Stimulated activated CD4-positive, alpha-beta T cell treated with anti-CD3 and anti-CD28 coated beads, Interleukin-1b, Interleukin-23, amount 100 ng/mL, for 24 hours (primary cell): ENCODE results near the gene VPS51.

ENCODE experiments used
- DNase-seq, 4 experiments: peaks; one replicate each; pipeline ENCODE4 v3.0.0-alpha.2; 2020; ENCODE audit warnings: low read depth in 4 of 4, low spot score in 1 of 4

The VPS51 gene

DNA sequence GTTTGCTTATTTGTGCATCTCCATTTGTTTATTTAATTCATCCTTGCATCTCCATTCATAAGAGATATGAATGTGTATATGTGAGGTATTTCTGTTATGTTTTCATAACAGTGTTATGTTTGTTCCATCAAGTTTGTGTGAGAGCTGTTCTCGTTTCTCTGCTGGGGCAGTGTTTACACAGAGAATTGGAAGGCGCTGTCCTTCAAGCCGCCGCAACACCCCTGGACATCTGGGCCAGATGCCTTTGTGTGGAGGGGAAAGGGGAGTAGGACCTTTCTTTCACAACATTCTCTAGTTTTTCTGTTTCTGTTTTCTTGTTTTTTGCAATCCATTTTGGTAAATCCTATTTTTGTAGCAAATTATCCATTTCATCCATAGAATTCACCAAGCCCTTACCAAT is 8.6 kb downstream of the VPS51 start:
- no peak for DNase-seq

DNA sequence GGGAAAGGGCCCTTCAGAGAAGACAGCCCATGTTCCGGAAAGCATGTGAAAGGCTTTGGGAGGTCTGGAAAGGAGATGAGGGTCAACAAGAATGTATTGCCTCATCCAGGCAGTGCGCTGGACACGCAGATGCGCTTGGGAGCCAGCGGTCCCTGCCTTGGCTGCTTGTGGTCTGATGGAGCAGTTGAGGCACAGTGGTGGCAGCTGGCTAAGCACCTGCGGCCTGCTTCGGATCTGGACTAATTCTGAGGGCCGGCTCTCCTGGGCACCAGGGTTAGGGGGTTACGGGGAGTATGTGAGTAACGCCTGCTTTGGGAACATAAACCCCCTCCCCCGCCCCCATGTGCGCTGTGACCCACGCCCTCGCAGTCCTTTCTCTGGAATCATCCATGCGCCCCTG is 11.1 kb downstream of the VPS51 start:
- no peak for DNase-seq

DNA sequence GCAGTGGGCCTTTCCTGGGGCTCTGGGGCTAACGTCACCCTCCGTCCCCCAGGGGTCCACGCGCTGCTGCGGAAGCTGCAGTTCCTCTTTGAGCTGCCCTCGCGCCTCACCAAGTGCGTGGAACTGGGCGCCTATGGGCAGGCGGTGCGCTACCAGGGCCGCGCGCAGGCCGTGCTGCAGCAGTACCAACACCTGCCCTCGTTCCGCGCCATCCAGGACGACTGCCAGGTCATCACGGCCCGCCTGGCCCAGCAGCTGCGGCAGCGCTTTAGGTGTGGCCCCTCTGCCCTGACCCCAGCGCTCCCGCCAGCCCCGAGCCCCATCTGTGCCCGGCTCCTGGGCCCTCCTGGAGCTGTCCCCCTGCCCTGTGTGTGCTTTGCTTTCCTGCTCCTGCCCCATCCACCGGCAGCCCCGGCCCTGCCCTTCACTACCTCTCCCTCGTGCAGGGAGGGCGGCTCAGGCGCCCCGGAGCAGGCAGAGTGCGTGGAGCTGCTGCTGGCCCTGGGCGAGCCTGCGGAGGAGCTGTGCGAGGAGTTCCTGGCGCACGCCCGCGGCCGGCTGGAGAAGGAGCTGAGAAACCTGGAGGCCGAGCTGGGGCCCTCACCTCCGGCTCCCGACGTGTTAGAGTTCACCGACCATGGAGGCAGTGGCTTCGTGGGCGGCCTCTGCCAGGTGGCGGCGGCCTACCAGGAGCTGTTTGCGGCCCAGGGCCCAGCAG is 11.9 kb downstream of the VPS51 start:
- DNase-seq: no peak

DNA sequence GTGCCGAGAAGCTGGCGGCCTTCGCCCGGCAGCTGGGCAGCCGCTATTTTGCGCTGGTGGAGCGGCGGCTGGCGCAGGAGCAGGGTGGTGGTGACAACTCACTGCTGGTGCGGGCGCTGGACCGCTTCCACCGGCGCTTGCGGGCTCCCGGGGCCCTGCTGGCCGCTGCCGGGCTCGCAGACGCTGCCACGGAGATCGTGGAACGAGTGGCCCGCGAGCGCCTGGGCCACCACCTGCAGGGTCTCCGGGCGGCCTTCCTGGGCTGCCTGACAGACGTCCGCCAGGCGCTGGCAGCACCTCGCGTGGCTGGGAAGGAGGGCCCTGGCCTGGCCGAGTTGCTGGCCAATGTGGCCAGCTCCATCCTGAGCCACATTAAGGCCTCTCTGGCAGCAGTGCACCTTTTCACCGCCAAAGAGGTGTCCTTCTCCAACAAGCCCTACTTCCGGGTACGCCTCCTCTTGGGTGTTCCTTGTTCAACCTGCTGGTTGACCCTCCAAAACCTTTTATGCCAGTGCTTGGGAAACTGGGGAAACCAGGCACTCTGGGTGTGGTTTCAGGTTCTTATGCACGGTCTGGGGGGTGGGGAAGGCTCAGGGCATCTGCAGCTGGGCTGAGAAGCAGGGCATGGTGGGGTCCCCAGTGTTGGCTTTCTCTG is 12.6 kb downstream of the VPS51 start:
- DNase-seq: no peak

DNA sequence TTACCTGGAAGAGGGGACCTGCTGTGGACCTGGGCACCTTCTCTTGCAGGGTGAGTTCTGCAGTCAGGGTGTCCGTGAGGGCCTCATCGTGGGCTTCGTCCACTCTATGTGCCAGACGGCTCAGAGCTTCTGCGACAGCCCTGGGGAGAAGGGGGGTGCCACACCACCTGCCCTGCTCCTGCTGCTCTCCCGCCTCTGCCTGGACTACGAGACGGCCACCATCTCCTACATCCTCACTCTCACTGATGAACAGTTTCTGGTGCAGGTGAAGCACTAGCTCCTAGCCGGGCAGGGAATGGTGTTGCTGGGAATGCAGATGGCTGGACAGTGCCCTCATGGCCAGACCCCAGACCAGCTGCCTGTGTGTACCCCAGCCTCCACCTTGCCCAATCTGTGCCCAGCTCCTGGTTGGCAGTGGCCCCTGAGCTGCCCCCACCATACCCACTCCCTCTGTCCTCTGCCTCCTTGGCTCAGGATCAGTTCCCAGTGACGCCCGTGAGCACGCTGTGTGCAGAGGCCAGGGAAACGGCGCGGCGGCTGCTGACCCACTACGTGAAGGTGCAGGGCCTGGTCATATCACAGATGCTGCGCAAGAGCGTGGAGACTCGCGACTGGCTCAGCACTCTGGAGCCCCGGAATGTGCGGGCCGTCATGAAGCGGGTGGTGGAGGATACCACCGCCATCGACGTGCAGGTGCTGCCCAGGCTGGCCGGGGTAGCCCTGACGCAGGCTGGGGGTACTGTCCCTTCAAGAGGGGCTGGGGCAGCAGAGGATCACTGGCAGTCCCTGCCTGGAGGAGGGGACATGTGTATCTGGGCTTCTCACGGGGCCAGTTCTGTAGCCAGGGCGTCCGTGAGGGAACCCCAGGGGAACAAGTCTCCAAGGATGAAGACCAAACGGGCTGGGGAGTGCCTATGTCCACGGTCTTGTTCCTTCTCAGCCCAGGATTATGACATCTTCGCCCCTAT is 13.5 kb downstream of the VPS51 start:
- no peak for DNase-seq

DNA sequence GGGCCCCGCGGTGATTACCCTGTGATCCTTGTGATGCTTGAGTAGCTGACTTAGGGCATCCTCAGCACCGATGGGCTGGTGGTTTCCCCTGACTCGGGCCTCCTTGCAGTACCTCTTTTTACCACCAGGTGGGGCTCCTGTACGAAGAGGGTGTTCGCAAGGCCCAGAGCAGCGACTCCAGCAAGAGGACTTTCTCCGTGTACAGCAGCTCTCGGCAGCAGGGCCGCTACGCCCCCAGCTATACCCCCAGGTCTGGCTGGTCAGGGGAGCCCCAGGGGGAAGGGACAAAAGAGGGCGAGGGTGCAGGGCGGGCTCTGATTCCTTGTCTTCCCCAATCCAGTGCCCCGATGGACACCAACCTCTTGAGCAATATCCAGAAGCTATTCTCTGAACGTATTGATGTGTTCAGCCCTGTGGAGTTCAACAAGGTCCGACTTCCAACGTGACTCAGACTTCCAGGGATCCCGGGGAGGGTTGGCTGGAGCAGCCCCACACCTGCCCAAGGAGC is 14.4 kb downstream of the VPS51 start:
- DNase-seq: peak; percentile 90 to 99 (median 96)

DNA sequence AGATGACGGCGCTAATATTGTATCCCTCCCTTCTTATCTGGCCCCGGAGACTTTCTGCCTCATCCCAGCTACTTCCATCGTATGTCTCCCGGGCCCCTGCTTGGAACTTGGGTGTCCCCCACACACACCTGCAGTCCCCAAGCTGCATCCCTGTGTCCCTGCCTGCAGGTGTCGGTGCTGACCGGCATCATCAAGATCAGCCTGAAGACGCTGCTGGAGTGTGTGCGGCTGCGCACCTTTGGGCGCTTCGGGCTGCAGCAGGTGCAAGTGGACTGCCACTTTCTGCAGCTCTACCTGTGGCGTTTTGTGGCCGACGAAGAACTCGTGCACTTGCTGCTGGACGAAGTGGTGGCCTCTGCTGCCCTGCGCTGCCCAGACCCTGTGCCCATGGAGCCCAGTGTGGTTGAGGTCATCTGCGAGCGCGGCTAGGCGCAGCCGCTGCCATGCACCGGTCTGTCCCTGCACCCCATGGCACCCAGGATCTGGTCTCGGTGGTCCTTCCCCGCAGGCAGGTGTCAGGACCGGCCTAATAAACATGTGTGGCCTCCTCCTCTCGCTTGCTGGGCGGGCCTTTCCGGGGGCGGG is 15.2 kb downstream of the VPS51 start:
- DNase-seq: no peak

DNA sequence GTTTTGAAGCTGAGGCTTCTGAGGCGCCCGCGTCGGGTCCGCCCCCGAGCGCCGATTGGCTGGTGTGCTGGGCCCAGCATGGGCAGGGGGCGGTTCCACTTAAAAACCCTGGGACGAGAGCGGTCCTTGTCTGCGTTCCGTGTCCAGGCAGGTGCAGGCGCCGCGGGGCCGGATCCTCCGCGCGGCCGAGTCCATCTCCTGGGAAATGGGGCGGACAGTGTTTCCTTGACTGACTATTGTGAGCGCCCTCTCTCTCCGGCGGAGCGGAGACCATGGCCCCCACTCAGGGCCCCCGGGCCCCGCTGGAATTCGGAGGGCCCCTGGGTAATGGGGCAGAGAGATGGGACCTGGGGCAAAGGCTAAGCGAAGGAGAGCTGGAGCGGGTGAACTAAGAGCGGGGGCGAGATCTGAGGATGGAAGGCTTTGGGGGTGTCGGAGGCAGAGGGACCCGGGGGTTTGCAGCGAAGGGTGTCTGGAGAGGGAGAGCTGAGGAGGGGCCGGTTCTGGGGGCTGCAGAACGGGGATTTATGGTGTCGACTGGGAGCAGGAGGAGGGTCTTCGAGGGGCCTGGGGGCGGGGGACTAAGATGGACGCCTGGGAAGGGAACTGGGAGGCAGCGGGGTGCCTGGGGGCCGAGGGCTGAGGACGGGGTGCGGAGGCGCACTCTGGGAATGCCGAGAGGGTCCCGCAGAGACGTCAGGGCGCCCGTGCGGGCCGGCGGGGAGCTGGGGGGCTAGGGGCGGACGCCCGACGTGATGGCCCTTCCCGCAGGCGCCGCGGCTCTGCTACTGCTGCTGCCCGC is 15.9 kb downstream of the VPS51 start, which contains the start of gene TM7SF2:
Gene TM7SF2, plus strand, starts transcription at position 129 of the 802 bp plus-strand sequence. Its CDS starts 144 bp downstream, at position 273.
- peak; percentile 84 to 93 (median 88) for DNase-seq

DNA sequence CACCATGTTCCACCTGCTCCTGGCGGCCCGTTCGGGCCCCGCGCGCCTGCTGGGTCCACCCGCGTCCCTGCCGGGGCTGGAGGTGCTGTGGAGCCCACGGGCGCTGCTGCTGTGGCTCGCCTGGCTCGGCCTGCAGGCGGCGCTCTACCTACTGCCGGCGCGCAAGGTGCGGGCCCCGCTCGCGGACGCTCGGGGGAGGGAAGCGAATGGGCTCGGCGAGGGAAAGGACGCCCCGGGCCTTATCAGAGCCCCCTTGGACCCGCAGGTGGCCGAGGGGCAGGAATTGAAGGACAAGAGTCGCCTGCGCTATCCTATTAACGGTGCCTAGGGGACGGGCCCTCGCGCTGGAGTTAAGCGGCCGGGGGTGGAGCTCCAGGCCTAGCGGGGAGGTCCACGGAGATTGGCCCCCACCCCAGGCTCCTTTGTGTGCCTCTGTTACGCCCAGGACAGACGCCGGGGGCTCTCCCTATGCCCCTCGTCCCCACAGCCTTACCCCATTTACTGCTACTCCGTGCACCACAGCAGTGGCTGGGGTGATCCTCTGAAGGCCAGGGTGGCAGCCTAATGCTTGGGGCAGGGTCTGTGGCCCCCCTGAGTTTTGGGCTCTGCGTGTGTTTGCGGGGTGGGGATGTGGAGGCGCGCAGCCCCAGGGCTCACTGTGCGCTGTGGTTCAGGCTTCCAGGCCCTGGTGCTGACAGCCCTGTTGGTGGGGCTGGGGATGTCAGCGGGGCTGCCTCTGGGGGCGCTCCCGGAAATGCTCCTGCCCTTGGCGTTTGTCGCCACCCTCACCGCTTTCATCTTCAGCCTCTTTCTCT is 16.7 kb downstream of the VPS51 start:
- peak in 2 of 4 experiments; percentile 54 to 67 for DNase-seq

DNA sequence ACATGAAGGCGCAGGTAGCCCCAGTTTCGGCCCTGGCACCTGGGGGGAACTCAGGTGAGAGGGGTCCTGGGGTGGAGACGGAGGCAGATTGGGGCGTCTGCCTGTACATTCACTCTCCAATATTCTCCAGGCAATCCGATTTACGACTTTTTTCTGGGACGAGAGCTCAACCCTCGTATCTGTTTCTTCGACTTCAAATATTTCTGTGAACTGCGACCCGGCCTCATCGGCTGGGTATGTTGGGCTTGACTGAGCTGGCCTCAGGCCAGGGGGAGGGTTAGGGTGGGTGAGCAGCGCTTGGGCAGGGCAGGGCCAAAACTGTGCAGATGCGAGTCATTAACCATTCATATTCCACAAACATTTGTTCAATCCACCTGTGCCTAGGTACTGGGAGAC is 17.3 kb downstream of the VPS51 start:
- DNase-seq: no peak

DNA sequence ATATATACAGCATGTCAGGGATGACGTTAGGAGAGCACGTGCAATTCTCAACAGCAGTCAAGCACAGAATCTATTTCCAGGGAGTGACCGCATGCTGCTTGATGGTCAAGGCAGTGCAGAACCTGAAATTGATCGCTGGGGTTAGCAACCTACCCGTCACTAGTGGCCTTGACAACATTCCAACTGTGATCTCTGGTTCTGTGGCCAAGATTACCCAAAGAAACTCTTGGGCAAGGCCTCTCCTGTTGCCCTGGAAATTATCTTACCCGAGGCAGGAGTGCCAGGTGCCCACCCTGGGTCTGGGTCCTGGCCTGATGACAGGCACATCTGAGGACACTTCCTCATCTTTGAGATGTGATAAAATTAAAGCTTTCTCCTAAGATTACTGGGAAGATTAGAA is 17.8 kb downstream of the VPS51 start:
- DNase-seq: no peak

DNA sequence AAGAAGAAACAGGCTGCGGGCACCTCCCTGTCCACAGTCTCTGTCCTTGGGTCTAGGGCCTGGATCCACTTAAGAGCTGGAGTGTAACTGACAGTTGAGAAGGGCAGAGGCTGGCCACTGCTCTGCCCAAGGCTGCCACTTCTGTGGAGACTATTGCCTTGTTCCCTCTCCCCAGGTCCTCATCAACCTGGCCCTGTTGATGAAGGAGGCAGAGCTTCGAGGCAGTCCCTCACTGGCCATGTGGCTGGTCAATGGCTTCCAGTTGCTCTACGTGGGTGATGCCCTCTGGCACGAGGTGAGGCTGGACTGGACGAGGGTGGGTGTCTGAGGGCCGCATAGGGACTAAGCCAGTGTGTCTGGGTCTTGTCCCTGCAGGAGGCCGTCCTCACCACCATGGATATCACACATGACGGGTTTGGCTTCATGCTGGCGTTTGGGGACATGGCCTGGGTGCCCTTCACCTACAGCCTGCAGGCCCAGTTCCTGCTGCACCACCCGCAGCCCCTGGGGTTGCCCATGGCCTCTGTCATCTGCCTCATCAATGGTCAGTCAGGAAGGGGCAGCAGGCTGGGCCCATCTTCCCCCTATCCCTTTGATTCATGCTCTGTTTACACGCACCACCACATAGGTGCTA is 18.6 kb downstream of the VPS51 start:
- DNase-seq: no peak

DNA sequence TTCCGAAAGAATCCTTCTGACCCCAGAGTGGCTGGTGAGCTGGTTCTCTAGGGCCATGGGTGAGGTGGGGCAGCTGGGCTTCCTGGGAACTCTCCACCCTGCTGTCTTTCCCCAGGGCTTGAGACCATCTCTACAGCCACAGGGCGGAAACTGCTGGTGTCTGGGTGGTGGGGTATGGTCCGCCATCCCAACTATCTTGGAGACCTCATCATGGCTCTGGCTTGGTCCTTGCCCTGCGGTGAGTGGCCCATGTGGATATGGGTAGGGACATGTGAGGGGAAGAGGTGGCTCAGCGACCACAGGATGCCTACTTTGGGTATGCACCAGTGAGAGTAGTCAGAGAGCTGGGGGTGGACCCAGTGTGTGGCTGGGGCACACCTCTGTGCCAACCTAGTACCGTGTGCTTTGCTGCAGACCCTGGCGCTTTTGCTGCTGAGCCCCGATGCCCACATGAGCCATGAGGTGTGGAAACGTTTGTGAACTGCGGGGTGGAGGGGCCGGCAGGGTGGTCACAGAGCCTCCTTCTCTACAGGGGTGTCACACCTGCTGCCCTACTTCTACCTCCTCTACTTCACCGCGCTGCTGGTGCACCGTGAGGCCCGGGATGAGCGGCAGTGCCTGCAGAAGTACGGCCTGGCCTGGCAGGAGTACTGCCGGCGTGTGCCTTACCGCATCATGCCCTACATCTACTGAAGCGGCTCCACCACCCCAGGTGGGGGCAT is 19.5 kb downstream of the VPS51 start:
- no peak for DNase-seq

DNA sequence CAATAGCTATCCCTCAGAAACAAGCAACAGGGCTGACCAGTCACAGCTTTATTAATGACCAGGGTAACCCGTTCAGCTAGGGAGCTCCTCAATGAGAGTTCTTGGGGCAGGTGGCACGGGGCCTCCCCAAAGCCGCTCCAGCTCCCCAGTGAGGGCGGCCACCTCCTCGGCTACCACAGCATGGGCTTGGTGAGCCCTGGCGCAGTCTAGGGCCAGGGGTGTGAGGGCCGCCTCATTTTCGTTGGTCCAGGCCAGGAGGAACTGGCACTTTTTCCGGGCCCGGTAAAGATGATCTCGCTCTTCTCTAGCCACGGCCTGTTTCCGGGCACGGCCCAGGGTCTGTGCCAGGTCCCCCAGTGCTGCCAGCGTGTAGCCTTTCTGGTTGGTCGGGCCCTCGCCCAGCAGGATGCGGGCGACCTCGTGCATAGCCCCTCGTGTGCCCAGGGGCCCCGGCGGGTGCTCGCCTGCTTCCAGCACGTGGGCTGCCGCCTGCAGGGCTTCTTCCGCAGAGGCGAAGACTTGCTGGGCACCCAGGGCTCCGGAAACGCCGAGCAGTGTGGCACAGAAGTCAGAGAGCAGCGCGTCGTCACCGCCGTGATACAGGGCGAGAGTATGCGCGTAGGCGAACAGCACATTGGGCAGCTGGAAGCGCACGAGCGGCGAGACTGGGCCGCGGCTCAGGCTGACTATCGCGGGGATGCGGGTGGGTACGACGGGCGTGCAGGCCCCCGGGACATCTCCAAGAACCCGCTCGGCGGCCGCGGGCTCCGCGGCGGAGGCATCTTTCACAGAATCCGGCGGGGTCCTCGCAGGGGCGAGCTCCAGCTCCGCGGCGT is 20.6 kb downstream of the VPS51 start:
- peak in 1 of 4 experiments; percentile 45 for DNase-seq

DNA sequence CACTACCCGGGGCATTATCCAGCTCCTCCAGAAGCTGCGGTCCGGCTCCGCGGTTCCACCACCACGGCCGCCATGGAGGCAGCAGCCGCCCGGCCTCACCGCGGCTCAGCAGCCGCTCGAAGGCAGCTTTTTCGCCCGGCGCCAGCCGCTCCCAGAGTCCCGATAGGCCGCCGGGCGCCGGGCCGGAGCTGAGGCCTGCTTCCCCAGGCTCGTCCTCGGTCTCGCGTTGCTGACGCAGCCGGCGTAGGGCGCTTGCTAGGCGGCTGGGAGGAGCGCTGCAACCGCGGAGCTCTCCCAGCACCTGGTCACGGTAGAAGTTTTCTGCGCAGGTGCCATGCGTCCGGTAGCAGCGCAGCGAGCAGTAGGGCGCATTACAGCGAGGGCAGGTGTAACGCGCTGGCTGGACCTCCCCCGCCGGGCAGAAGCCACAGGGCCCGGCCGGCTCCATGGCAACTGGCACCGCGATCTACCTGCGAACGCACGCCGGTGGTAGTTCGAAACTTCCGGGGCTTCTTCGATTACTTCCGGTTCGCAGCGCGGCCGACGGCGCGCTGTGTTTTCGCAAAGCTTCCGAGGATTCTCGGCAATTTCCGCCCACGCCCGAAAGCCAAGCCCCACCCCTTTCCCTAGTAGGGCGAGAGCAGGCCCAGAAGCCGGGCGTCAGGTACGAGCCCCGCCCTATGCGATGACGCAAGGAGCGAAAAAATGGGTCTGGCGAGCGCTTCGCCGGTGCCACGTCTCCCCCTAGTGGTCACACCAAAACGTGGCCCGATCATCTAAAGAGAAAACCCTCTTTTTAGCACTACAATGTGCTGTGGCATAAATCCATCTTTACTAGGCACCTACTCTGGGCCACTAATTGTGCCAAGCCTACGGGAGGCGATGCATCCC is 21.4 kb downstream of the VPS51 start, which contains the start of gene ZNHIT2:
Gene ZNHIT2, minus strand, starts transcription at position 496 of the 891 bp plus-strand sequence. Its CDS starts 48 bp downstream, at position 448.
- DNase-seq: peak; percentile 100
